Adipose tissue (tissue), 3 donors: ENCODE results near the gene CHD2. TPM values are rescaled to one million over a fixed set of nuclear protein-coding genes. Genes with fewer than 3 reads are reported as not detected.

Experiments
- H3K27ac ChIP-seq: one replicate; pipeline ENCODE4 v1.5.1; 2013; ENCODE audit warnings: low read depth, low read length
- WGBS, 3 donors: extraction: QIAGEN DNeasy Blood & Tissue Kit; methylation state at CpG; one replicate each; pipeline ENCODE4 v1.1.7; 2013; 5-methylcytosine and 5-hydroxymethylcytosine counted together
- polyA plus RNA-seq, 3 donors: library from polyadenylated mRNA; stranded (reverse); fragments of 200-250 nt; gene quantifications; one replicate each; pipeline ENCODE4 v1.2.3, GENCODE V29; 2013
- donor health status: healthy with polysubstance abuse.
- donor health status: Bipolar disorder and iron deficiency.
- donor health status: healthy.

CHD2 gene
- polyA plus RNA-seq, 3 donors = 12.5 to 38.1 (median 32.6) TPM

DNA sequence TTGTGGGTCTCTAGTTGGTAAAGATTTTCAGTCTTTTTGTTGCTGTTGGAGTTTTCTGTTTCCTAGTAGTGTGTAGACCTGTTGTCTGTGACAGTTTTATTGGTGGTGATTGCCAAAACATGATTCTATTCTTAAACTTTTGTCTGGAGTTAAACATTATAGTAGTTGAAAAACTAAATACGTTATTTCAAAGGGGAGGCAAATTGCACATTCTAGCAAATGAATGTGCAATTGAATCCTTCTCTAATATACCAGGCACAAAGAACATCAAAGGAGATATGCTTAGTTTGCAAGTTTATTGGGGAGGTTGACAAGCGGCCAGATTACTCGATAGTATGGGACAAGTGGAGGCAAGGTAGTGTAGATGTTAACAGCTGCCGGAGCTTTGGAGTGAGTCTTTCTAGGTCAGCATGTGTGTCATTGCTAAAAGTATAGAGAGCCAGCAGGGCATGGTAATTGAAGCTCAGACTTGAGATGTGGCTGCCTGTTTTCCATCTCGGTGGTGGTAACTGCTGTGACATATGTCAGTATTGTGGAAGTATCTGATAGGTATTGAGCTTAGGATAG, 20.6 kb downstream of the CHD2 start:
- WGBS, 3 donors = 38 to 80% (median 74%) methylated on average over 5 of the region's 5 CpGs
- H3K27ac ChIP-seq = no peak overlapping the region

DNA sequence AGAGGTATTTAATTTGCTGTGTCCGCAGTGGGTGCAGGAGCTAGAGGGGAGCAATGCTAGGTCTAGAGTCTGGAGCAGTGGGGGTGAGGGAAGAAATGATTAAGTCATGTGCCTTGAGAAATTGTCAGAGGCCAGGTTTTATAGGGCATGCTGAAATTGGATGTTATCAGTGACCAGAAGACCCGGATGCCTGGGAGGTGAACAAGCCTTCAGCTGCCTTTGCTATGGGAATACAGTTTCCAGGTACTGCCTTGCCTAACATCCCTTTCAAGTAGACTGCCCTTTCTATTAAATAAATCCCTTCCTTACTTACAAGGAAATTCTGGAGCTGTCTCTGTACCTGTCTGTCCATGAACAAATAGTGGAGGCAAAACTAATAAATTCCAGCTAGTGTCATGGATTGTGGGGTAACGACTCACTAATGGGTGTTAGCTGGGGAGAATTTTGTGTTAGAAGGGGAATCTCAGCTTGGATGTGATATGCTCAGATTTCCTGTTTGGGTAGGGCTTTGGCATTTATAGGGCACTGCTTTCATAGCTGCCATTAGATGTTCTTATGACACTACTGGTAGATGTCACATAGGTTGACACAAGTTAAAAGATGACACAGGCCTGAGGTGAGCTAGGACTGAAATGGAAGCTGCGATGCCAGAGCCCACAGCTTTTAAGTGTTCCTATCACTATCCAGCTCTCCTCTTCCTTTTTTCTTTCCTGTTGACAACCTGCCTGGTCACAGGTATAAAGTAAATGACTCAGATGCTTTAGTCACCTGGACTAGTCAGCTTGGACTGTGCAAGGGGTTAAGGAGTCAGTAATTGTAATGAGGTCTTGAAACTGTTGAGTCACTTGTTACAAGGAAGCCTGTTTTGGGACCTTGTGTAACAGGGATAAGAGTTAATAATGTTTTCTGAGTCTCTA, 21.3 kb downstream of the CHD2 start:
- 61 to 90% (median 80%) methylated on average over 4 of the region's 4 CpGs for WGBS, 3 donors

GRCh38 chr15:92922418-92923002, 22.4 kb downstream of the CHD2 start:
- H3K27ac ChIP-seq = no peak overlapping the region
- 45 to 57% (median 52%) methylated on average over 5 of the region's 5 CpGs for WGBS, 3 donors

More for the DNA sequence above, 21.3 kb downstream of the CHD2 start:
- no peak overlapping the region for H3K27ac ChIP-seq

GRCh38 chr15:92924216-92924615, 24.1 kb downstream of the CHD2 start:
- WGBS, 3 donors = 58 to 79% (median 68%) methylated on average over 7 of the region's 7 CpGs
- no peak overlapping the region for H3K27ac ChIP-seq

DNA sequence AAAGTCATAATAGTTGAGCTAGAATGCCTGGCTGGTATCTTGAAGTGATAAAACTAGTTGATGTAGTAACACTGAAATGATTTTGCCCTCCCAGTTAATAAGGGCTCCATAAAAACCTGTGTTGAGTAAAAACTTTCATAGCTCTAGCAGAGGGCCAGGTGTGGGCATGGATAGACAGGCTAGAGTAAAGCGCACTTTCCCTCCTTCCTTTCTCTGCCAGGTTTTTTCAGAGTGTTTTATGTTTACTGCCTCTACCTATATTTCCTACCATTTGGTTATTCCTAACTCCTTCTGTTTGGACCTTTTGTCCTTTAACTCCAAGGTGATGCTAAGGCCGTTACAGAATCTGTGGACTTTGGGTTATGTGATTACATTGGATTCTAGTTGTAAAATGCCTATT, 25.3 kb downstream of the CHD2 start:
- WGBS, 3 donors = 82 to 98% (median 95%) methylated on average over 2 of the region's 2 CpGs
- no peak overlapping the region for H3K27ac ChIP-seq

GRCh38 chr15:92928225-92928750, 28.2 kb downstream of the CHD2 start:
- WGBS, 3 donors = 78 to 98% (median 94%) methylated on average over 3 of the region's 3 CpGs
- no peak overlapping the region for H3K27ac ChIP-seq

GRCh38 chr15:92929002-92929401, 28.9 kb downstream of the CHD2 start:
- 75 to 94% (median 88%) methylated on average over 6 of the region's 6 CpGs for WGBS, 3 donors
- H3K27ac ChIP-seq = no peak overlapping the region

DNA sequence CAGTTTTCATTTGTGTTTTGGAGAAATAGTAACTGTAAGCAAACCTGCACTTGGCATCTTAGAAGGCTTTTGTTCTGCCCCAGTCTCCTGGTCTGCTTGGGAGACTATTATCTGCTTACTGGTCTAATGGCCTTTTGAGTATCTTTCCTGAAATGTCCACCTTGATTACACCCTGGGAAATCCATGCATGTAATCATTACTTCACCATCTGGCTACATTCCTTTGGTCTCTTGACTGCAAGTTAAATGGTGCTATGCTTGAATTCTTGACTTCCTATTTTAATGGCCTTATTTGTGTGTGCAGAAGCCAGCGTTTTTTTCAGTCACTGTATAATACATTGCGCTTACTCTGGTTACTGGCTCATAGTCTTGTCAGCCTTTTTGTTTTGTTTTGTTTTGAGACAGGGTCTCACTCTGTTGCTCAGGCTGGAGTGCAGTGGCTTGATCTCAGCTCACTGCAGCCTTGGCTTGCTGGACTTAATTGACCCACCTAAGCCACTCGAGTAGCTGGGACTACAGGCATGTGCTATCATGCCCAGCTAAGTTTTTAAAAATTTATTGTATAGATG, 30.0 kb downstream of the CHD2 start:
- WGBS, 3 donors = 31 to 76% (median 49%) methylated on average over 3 of the region's 3 CpGs
- no peak overlapping the region for H3K27ac ChIP-seq

DNA sequence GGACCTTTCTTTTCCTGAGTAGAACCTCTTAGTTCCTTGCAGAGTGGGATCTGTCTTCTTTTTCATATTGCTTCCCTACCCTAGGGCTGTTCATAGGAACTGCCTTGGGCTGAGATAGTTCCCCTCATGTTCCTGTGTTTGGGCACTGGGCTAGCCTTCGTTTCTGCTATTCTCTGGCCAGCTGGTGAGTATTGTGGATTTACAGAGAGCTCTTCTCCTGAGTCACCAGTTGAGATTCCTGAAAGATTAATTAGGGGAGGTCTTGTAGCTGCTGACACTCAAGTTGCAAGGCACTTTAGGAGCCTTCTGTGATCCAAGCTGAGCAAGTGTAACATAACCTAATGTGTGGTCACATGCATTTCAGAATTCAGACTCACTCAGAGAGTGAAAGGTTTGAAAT, 30.7 kb downstream of the CHD2 start:
- WGBS, 3 donors = 36 to 51% (median 40%) methylated on average over 1 of the region's 1 CpG
- no peak overlapping the region for H3K27ac ChIP-seq

- no peak overlapping the region for H3K27ac ChIP-seq
- WGBS, 3 donors = 93 to 95% (median 94%) methylated on average over 8 of the region's 8 CpGs
Measured at GRCh38 chr15:92932946-92933649, 33.0 kb downstream of the CHD2 start.

GRCh38 chr15:92933831-92934230, 33.7 kb downstream of the CHD2 start:
- H3K27ac ChIP-seq = no peak overlapping the region
- WGBS, 3 donors = 97 to 100% (median 100%) methylated on average over 1 of the region's 1 CpG

DNA sequence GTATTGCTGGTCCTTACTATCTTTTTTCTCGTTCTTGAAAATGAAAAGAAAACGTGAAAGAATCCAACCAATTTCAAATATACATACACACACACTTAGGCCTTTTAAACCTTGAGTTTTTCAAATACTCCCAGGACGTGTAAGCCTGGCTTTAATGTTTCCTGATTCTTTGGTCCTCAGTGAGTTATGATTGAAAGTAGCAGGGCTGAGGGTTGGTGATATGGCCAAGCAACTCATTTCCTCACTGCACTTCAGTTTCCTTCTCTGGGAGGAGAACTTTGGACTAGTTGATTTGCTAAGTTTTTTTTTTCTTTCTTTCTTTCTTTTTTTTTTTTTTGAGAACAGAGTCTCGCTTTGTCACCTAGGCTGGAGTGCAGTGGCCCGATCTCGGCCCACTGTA, 34.6 kb downstream of the CHD2 start:
- no peak overlapping the region for H3K27ac ChIP-seq
- 67 to 93% (median 74%) methylated on average over 6 of the region's 6 CpGs for WGBS, 3 donors

DNA sequence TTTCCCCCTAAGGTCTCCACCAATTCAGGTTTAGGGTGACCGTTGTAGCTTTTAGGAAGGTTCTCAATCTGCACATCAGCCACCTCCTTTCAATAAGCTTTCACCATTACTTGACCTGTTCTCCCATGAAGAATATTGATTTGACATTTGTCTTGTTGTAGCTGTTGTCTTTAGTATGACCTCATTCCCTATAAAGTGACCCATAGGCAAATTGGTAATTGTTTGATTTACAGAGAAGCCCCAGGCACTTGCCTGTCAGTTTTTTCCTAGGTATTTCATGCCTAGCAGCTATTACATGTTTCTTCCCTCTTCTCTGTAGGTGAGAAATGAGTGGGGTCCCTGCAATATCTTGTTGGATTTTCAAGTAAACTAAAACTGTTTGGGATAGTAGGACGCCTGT, 36.0 kb downstream of the CHD2 start:
- H3K27ac ChIP-seq = no peak overlapping the region
- 85 to 98% (median 95%) methylated on average over 2 of the region's 2 CpGs for WGBS, 3 donors

DNA sequence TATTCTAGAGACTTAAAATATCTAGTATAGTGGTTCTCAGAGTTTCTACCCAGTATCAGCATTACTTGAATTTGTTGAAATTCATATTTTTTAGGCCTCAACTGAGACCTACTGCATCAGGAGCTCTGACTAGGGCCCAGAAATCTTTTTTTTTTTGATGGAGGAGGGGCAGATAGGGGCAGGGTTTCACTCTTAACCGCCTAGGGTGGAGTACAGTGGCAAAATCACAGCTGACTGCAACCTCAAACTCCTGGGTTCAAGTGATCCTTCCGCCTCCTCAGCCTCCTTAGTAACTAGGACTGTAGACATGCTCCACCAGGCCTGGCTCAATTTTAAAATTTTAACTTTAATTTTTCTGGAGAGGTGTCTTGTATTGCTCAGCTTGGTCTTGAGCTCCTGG, 36.6 kb downstream of the CHD2 start:
- H3K27ac ChIP-seq = no peak overlapping the region
- WGBS, 3 donors = 89 to 92% (median 92%) methylated on average over 2 of the region's 2 CpGs

GRCh38 chr15:92937901-92938300, 37.8 kb downstream of the CHD2 start:
- no peak overlapping the region for H3K27ac ChIP-seq

GRCh38 chr15:92938387-92938786, 38.3 kb downstream of the CHD2 start:
- H3K27ac ChIP-seq = no peak overlapping the region
- WGBS, 3 donors = 63 to 93% (median 89%) methylated on average over 2 of the region's 2 CpGs

- no peak overlapping the region for H3K27ac ChIP-seq
- 88 to 96% (median 95%) methylated on average over 1 of the region's 1 CpG for WGBS, 3 donors
Measured at GRCh38 chr15:92941668-92942067, 41.5 kb downstream of the CHD2 start.

DNA sequence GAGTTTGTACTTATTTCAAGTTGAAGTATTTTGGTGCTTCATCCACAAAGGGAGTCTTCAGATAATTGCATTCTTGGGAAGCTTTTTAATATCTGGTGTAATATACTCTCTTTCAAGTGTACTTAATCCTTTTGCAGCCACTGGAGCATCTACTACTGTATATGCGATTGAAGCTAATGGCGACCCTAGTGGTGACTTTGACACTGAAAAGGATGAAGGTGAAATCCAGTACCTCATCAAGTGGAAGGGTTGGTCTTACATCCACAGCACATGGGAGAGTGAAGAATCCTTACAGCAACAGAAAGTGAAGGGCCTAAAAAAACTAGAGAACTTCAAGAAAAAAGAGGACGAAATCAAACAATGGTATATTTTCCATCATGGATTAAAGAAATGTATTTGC, 42.6 kb downstream of the CHD2 start:
- WGBS, 3 donors = 94 to 97% (median 96%) methylated on average over 3 of the region's 3 CpGs
- no peak overlapping the region for H3K27ac ChIP-seq
